ENCODE measurements around the gene DPF1.

The DPF1 gene

GRCh38 chr19:38218204-38218603 lies 5.8 kb downstream of the DPF1 start:
- no peak for DNase-seq

- no peak for DNase-seq
Observed at GRCh38 chr19:38216785-38217641, 7.0 kb downstream of the DPF1 start.

GRCh38 chr19:38213911-38214625 lies 10.0 kb downstream of the DPF1 start:
- peak; percentile 56 for DNase-seq

- no peak for DNase-seq
Observed at GRCh38 chr19:38213469-38213868, 10.6 kb downstream of the DPF1 start.

GRCh38 chr19:38211766-38212165 lies 12.3 kb downstream of the DPF1 start:
- no peak for DNase-seq

- DNase-seq, result no peak
Observed at GRCh38 chr19:38211151-38211591, 12.9 kb downstream of the DPF1 start.

- DNase-seq, result no peak
Observed at GRCh38 chr19:38210458-38210987, 13.5 kb downstream of the DPF1 start.

- no peak for DNase-seq
Observed at GRCh38 chr19:38209671-38210457, 14.2 kb downstream of the DPF1 start.

GRCh38 chr19:38209152-38209551 lies 14.9 kb downstream of the DPF1 start:
- no peak for DNase-seq

GRCh38 chr19:38208571-38208970 lies 15.5 kb downstream of the DPF1 start:
- no peak for DNase-seq

GRCh38 chr19:38207543-38207942 lies 16.5 kb downstream of the DPF1 start:
- DNase-seq, result no peak

GRCh38 chr19:38206928-38207327 lies 17.1 kb downstream of the DPF1 start:
- no peak for DNase-seq

- no peak for DNase-seq
Observed at GRCh38 chr19:38206006-38206745, 17.8 kb downstream of the DPF1 start.

GRCh38 chr19:38204728-38205127 lies 19.3 kb downstream of the DPF1 start:
- no peak for DNase-seq

GRCh38 chr19:38204096-38204495 lies 19.9 kb downstream of the DPF1 start:
- no peak for DNase-seq

- no peak for DNase-seq
Observed at GRCh38 chr19:38203197-38203596, 20.8 kb downstream of the DPF1 start.

- DNase-seq, result no peak
Observed at GRCh38 chr19:38202504-38202903, 21.5 kb downstream of the DPF1 start.

GRCh38 chr19:38201731-38202130 lies 22.3 kb downstream of the DPF1 start:
- no peak for DNase-seq

GRCh38 chr19:38199340-38199739 lies 24.7 kb downstream of the DPF1 start:
- no peak for DNase-seq

GRCh38 chr19:38197937-38198704 lies 25.9 kb downstream of the DPF1 start:
- no peak for DNase-seq

- no peak for DNase-seq
Observed at GRCh38 chr19:38196948-38197656, 26.9 kb downstream of the DPF1 start.

Data from GDM1 (cell line).